Activated naive CD4-positive, alpha-beta T cell treated with anti-CD3 and anti-CD28 coated beads, Interleukin-2, amount 50 U/mL, for 16 hours (primary cell): ENCODE data around the gene CLCNKB.
"Not testable (repeated sequence)": the region's sequence is repeated elsewhere in the genome, so short reads cannot be mapped to it uniquely, and the experiment has no call there.

Experiments used
- DNase-seq: peaks from one replicate; pipeline ENCODE4 v3.0.0-alpha.2; 2020

The CLCNKB gene

GRCh38 chr1:16061989-16062686 lies 18.6 kb downstream of the CLCNKB start:
- not testable (repeated sequence) for DNase-seq

- not testable (repeated sequence) for DNase-seq
Observed at GRCh38 chr1:16062687-16063075, 19.1 kb downstream of the CLCNKB start.

DNA sequence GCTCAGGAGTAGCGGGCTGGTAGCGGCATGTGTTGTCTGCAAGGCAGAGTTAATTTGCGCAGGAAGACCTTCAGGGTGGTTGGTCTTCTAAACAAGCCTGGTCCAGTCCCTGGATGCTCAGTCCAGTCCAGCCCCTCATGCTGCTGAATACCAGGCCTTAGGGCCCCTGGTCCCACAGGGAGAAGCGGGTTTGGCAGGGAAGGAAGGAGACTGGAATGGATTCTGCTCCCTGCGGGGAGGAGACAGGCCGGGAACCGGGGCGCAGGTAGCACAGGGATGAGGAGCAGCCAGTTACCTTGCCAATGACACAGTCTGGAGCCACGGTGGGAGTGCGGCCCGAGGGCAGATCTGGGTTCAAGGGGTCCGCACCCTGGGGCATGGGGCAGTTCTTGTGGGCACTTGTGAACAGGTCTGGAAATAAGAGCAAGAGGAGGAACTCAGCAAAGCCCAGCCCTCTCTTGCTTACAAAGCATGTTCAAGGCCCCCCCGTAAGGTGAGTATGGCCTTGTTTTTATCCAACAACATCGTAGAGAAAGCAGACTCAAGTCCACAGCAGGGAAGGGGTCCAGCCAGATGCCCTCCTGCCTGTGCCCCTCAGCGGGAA lies 19.7 kb downstream of the CLCNKB start:
- no peak for DNase-seq

DNA sequence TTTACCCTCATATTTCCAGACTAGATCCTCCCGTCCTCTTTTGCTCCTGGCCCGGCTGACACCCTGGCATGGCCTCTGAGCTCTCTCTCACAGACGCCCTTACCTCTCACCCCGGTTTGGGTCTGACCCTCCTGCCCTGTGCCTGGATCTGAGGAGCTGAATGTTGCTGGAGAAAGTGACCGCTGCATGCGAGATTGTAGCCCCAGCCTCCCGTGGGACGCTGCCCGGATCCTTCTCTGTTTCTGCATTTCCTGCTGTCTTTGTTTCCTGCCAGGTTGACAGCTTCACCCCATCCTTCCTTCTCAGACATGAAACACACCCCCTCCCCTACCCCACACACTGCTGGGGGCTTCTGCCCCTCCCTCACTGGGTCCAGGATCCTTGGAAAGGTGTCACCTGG lies 20.3 kb downstream of the CLCNKB start:
- no peak for DNase-seq

- DNase-seq: no peak
Observed at GRCh38 chr1:16064536-16065268, 21.1 kb downstream of the CLCNKB start.

GRCh38 chr1:16065269-16065576 lies 21.6 kb downstream of the CLCNKB start:
- DNase-seq: no peak

GRCh38 chr1:16066245-16066644 lies 22.7 kb downstream of the CLCNKB start:
- DNase-seq: no peak

GRCh38 chr1:16067127-16067768 lies 23.7 kb downstream of the CLCNKB start:
- no peak for DNase-seq

DNA sequence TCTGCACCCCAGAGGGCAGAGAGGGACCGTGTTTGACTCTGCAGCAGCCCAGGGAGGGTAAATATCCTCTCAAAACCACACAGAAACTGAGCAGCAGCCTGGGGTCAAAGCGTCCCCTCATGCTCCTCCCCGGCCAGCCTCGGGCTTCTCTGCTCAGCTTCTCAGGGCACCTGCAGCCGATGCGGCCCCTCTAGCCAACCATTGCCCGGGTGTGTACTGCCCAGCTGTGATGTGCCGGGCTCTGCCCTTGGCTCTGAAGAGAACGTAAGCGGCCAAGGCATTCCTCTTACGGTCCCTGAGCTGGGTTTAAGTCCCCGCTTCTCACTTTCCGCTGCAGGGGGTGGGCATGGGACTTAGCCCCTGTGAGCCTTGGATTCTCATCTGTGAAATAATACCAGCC lies 24.4 kb downstream of the CLCNKB start:
- no peak for DNase-seq

DNA sequence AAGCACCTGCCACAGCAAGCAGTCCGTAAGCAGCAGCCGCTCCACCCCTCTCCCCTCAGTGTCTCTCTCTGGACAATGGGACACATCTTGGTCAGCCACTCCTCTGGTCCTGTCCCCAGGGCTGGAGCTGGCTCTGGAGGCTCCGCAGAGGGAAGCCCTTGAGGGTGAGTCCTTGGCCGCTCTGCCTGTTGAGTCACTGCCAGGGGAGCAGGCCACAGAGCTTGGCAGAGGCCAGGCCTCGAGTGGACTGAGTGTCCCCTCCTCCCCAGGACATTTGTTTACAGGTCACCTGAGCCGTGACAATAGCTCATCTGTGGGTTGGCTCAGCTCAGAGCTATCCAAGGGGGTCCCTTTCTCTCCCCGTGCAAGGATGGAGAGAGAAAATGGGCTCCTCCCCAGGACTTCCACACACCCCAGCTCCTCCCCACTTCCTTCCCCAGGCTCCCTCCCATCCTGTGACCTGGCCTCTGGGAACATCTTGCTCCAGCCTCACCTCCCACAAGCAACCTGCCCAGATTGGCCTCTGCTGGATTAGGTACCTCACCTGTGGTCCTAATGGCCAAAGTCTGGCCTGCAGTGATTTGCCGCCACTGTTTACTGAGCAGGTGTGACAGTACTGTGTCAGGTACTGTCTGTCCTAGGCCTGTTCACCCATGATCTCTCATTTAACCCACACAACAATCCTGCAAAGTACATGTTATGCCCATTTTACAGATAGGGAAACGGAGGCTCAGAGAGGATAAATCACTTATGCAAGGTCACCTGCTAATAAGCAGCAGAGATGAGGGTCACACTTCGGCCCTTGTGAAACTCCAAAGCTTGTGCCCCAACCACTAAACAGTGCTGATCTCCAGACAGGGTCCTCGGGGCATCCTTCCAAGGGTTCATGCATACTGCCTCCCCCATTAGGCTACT lies 25.0 kb downstream of the CLCNKB start:
- no peak for DNase-seq

DNA sequence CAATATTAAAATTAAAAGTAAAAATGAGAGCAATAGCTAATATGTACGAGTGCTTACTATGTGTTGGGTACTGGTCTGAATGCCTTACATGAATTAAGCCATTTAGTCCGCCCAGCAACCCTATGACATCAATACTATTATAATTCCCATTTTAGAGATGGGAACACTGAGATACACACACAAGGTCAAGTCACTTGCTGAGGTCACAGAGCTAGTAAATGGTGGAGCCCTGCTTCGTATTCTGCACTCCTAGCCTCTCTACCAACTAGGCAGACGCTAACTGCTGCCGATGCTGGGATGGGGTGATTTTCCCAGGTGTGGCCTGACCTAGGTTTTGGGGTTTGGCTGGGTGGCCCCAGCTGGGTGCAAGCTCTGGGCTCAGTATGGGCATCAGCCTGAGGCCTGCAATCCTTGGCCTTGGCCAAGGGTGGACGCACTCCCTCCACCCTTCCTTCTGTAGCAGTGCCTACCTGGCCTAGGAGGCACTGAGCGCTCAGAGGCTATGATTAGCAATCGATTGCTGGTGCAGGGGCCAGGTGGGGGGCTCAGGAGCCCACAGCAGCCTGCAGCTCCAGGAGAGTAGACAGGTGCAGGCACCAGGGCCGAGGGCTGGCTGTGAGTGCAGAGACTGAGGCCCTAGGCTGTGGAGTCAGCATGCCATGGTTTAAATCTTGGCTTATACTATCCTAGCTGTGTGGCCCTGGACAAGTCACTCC lies 27.2 kb downstream of the CLCNKB start:
- DNase-seq: no peak

GRCh38 chr1:16071614-16072013 lies 28.0 kb downstream of the CLCNKB start:
- no peak for DNase-seq

- DNase-seq: no peak
Observed at GRCh38 chr1:16072095-16072494, 28.5 kb downstream of the CLCNKB start.

- DNase-seq: no peak
Observed at GRCh38 chr1:16072616-16073484, 29.3 kb downstream of the CLCNKB start.

DNA sequence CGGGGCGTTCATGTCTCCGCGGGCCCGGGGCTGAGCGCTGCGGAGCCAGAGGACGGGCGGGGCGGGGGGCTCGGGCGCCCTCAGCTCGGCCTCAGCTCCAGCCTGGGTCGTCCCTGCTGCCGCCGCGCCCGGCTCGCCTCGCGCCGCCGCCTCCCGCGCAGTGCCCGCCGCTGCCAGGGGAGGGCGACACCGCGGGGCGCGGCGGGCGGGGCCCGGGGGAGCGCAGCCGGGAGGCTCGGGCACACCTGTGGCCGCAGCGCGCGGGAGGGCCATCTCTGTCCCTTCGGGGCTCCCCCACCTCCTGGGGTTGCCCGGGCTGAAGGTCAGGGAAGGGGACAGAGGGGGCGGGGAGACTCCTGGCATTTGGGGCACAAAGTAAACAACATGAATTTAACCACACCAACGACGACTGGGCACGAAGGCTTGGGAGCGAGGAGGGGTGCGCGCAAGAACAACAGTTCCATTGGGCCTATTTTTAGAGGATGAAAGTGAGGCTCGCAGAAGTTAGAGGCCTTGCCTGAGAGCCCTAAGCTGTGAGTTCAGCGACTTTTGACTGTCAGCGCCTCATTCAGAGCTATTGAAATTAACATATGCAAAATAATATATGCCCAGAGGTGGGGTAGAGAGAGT lies 30.0 kb downstream of the CLCNKB start, which contains the start of gene FAM131C:
TSS of gene FAM131C (minus strand) at position 162 of the 630 bp plus-strand sequence. CDS start 209 bp downstream, outside the sequence.
- DNase-seq: peak; percentile 48

- no peak for DNase-seq
Observed at GRCh38 chr1:16074217-16074616, 30.6 kb downstream of the CLCNKB start.

DNA sequence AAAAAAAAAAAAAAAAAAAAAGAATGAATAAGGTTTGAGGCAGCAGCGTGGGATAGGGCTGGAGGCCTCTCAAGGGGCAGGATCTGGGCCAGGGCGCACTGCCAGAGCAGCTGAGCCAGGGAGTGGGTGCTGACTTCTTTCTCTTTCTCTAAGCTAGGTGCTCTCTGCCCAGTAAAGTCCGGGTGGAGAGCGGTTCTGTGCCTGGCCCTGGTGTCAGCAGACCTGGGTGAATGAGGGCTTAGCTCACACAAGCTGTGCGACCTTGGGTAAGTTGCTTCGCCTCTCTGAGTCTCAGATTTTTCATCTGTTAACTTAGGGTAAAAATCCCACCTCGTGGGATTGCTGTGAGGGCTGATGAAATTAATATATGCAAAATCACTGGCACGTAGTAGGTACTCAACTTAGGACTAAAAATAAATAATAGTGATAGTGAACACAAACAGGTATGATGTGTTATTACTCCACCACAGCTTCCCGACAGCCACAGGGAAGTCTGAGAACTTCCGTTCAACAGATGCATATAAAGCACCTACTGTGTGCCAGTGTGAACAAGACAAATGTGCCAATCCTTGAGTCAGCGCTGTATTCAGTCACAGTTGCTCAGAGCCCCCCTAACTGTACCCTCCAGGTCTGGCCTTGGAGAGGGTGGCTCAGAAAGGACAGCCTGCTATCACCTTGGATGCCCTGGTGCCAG lies 31.9 kb downstream of the CLCNKB start:
- no peak for DNase-seq

GRCh38 chr1:16076031-16076864 lies 32.7 kb downstream of the CLCNKB start:
- no peak for DNase-seq

GRCh38 chr1:16076865-16077238 lies 33.3 kb downstream of the CLCNKB start:
- no peak for DNase-seq
